Activated CD8-positive, alpha-beta memory T cell treated with anti-CD3 and anti-CD28 coated beads, Interleukin-2, amount 50 U/mL, for 1 hour (primary cell): ENCODE data around the gene MACF1.

Source experiments
- DNase-seq: peaks from one replicate; pipeline ENCODE4 v3.0.0-alpha.2; 2020; ENCODE audit errors: extremely low read depth

MACF1 gene

DNA sequence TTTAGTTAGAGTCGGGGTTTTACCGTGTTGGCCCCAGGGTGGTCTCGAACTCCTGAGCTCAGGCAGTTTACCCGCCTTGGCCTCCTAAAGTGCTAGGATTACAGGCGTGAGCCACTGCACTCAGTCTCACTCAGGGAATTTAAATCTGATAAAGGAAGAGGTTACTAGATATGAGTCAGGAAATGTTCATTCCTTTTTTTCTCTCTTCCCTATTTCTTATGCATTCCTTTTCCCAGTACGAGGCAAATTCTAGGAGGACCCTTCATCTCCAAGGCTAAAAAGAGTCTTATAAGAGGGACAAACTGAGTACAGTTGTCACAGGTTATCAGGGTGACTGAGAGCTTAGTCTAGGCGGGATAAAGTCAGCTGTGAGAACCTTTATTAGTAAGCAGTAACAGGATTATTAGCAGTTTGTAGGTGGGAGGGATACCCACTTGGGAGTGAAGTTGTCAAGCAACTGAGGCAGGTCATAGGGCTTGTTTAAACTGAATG is 9.1 kb downstream of the MACF1 start:
- no peak for DNase-seq

DNA sequence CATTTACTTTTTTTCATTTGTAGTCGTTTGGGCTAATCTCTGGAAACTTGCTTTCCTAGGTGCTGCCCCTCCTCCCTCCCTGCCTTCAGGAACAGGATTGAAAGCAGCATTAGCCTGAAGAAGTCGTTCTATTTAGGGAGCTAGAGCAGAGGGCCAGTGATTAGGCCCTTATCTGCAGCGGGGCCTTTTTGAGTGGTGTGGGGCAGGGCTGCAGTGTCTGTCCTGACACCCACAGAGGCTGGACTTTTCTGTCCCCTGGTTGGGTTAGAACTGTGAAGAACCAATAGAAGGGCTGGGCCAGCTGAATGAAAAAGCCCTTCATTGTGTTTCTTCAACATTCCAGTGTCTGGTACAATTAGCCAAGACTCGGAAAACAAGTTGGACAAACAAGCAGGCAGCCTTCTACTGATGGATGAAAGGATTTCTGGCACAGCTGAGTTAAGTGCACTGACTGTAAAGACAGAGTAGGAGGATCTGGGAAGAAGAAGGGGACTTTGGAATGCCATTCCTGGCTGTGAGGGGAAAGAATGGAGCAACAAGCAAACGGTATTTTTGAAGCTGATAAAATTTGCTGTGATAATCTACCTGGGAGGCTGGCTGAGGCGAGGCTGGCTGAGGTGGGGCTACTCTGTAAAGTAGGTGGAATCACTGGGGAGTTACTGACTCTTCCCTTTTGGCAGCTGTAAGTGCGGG is 9.7 kb downstream of the MACF1 start:
- DNase-seq, result no peak

DNA sequence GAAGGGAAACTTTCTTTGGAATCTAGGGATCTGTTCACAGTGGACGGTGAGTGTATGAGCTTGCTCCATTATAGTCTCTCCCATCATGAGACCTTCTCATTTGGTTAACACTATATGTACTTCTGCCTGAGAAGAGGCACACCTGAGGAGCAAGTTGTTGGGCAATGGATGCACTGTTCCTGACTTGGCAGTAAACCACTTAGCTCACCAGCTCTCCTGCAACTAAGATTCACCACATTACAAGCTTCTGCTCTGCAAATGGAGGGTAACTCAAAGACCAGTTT is 10.2 kb downstream of the MACF1 start:
- no peak for DNase-seq

DNA sequence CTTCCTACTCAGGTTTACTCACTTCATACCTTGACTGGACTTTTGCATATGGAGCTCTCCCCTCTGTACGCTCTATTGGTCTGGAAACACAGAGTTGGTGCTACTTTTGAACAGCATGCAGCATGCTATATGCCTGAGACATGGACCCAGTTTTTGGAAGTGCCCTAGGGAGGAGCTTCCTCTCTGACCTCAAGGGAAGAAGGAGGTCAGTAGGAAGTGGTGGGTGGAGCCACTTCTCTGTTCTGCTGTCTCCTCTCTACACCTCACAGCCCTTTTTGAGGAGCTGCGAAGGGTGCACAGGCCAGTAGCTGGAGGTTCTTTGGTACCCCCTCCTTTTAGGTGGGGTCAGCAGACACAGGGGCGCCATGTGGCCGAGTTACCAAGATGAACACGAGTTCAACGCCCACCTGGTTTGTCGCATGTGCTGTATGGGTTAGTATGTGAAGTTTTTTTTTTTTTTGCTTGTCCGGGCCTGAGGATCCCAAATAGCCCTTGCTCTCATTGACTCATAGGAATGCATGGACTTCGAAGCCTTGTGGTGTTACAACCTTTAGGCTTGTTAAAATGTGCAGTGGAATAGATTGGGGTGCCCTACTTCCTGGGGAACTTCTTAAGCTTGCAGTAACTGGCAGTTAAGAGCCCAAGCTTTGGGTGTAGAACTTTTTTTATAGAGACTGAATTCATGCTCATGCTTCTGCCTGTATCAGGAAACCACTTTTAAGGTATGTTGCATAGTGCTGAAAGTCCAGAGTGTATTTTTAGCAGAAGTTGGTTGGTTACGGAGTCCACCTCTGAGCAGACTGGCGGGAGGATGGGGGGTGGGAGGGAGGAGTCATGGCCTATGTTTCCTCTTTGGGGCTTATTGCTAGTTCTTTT is 10.7 kb downstream of the MACF1 start:
- DNase-seq, result no peak

DNA sequence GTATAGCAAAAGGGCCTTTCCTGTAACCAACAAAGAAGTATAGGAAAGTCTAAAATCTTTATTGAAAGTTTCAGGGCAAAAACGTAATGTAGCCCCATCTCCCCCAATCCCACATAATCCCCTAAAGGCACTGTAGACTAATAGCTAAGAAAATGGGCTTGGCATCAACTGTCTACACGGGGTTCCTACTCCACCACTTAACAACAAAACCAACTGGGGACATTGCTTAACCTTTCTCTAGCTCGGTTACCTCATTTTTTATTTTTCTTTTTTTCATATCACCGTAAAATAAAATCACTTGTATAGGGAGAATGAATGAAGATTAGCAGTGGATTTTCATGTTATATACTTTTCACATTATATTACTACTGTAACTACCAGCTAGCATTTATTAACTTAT is 12.3 kb downstream of the MACF1 start:
- DNase-seq, result no peak

DNA sequence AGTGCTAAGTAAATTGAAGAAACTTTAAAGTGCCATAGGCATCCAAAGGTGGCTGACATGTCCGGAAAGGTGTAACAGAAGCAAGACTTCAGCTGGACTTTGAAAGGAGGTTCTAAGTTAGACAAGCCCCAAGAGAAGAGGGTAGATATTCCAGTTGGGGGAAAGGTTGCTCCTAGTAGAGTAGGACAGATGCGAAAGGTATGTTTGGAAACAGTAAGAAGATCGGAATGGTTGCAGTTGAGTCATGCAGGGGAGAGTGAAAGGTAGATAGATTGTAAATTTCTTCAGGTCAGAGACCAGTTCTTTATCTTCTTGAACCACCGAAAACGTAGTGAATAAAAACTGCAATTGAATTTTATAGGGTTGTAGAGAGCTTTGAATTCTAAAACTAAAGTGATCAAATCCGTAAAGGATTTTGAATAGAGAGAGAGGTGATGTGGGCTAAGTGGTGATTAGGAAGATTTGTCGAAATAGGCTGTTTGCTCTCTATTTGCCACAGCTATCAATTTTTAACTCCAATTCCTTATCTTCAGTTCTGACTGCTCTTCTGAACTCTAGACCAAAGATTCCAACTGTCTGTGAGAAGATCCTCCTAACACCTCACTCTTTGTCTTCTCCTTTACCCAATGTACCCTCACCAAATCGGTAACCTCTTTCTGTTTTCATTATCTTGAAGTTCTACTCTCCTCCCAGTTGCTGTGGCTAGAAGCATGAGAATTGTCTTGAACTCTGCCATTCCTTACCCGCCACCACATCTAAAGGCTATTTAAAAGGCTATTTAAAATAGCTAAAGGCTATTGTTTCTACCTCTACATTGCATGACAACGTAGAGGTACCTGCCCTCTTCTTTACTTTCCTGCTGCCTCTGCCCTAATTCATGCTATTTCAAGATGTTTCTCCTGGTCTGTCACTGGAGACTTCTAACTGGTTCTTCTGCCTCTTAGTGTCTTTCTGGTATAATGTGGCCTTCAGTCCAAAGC is 16.7 kb downstream of the MACF1 start:
- DNase-seq, result no peak

DNA sequence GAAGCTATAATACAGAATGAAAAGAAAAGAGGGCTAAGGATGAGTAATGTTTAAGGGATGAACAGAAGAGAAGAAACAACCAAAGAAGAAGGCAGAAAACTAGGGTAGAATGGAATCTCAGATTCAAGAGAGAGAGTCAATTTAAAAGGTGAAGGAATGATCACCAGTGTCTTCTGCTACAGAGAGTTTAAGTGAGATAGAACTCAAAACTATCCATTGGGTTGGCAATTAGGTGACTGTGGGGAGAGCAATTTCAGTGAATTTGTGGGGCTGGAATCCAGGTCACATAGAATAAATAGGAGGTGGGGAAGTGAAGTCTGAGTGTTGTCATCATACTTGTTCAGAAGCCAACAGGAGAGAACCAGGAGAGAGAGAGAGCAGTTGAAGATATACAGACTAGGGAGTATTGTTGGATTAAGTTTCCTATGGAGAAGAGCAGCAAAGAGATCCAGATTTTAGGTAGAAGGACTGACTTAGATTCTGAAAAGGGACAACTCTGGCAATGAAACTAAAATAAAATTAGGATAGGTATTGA is 19.9 kb downstream of the MACF1 start:
- no peak for DNase-seq

DNA sequence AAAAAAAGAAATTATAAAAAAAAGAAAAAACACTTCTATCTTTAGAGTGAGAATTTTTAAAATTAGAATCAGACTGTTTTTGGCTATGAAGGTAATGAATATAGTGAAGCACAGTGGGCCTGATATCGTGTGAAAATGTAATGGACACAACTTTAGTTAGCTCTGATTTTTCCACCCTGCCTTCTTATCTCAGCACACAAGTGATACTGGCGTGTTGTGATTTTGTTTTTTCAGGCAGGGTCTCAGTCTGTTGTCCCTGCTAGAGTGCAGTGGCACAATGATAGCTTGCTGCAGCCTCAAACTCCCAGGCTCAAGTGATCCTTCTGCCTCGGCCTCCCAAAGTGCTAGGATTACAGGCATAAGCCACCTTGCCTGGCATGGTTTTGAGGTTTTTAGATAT is 22.3 kb downstream of the MACF1 start:
- DNase-seq, result no peak

DNA sequence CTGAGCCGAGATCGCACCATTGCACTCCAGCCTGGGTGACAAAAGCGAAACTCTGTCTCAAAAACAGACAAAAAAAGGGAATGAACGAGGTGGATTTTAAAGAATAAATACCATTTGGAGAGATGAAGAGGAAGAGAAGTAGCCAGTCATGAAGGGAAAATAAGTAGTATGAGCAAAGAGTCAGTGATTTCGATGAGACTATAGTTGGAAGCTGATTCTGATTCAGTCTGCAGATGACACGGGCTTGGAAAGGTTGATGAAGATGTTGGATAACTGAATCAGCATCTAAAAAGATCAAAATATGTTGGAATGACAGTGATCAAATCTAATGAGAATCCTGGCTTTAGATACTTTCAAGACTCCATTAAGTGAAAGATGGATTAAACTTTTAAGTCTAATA is 23.8 kb downstream of the MACF1 start:
- no peak for DNase-seq

DNA sequence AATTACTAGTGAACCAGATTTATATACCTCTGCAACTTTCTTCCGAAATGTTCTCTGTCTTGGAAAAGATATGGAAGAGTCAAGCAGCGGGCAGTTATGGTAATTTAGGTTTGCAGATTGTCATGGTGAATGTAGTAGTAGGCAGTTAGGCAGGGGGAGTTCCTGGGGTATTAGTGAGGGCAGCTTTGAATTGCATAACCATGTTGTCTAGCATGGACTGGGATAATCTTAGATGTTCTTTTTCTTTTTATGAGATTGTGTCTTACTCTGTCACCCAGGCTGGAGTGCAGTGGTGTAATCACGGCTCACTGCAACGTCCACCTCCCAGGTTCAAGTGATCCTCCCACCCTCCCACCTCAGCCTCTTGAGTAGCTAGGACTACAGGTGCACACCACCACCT is 25.0 kb downstream of the MACF1 start:
- no peak for DNase-seq

DNA sequence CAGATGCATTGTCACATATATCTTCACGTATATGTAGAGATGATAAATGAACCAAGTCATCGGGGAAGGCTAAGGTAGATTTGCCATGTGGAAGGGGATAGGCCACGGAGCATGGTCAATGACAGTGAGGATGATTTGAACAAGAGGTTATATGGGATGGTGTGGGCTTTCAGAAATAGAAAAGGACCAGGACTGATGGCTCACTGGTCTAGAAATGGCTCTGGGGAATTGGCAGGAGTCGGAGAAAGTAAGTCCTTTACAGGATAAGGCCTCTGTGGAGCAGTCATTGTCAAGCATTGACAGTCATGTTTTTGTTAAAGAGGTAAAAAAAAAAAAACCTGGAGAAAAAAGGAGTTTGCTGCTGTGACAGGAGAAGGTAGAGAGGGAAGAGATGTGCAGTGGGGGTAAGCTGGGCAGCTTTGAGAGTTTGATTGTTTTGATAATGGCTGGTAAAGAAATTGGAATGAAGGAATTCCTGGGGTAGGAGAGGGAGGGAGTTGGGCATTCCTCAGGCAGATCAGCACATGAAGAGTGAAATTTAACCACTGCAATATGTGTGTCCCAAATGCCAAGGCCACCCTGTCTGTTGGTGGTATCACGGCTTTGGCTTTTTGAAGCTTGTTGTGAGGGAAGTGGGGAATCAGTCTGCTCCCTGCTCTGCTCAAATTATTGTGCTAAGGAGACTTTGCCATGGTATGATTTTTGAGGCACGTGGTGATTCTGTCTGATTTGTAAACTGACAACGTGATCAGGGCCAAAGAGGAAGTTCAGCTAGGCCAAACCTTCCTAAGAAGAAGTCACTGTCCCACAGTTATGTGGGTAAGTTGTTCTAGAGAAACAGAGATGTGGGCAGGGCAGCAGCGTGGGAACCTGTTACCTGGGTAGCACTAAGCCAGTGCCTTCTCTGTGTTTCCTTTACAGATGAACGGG is 26.0 kb downstream of the MACF1 start:
- DNase-seq, result peak; percentile 5

DNA sequence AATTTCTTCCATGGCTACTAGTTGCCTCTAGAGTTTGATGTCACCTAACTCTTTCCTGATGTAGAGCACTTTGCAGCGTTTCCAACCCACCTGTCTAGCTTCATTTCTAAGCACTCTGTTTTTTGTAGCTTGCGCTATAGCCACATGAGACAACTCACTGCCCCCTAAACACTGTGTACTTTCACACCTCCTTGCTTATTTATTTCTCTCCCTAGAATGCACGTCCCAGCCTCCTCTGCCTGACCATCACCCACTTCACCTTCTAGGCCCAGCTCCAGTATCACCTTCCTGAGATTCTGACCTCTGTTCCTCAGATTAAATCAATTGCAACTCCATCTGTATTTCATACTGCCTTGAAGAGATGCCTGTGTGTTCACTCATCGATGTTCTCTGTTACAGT is 32.5 kb downstream of the MACF1 start:
- DNase-seq, result no peak

DNA sequence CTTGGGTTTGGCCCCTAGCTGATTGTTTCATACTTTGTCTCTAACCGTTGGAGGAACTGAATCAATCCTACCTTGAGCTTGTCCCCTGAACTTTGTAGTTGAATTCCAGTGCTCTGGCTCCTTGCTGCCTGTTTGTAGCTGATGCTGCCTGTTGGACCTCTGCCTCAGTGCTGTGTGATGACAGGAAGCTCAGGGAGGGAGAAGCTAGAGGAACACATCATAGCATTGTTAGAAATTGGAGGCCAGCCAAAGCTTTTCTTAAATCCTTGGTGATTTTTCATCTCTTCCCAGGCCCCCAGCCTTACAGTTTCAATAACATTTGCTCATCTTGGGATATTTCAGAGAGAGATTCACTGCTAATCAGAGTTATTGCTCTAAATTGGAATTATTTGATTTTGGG is 34.0 kb downstream of the MACF1 start:
- DNase-seq, result no peak

DNA sequence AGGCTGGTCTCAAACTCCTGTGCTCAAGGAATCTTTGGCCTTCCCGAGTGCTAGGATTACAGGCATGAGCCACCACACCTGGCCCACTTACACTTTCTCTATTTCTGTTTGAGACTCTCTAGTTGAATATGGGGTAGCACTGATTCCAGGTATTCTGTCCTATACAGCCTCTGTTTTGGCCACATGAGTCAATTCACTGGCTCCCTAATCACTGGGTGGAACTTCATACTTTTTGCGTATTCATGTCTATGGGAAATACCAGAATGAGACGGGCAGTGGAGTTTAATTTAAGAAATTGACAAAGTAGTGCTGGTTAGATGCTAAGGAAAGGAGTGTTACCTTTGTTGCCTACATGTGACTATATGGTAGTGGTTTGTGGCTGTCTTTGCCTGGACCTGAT is 35.5 kb downstream of the MACF1 start:
- DNase-seq, result no peak

DNA sequence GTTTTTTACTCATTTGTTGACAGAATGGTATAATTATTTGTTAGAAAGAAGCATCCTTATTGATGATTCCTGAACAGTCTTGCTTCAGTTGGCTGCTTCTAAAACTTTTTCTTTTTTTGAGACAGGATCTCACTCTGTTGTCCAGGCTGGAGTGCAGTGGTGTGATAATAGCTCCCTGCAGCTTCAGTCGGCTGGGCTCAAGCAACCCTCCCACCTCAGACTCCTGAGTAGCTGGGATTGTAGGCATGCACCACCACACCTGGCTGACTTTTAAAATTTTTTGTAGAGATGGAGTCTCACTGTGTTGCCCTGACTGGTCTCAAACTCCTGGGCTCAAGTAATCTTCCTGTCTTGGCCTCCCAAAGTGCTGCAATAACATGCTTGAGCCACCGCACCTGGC is 38.8 kb downstream of the MACF1 start:
- DNase-seq, result no peak

DNA sequence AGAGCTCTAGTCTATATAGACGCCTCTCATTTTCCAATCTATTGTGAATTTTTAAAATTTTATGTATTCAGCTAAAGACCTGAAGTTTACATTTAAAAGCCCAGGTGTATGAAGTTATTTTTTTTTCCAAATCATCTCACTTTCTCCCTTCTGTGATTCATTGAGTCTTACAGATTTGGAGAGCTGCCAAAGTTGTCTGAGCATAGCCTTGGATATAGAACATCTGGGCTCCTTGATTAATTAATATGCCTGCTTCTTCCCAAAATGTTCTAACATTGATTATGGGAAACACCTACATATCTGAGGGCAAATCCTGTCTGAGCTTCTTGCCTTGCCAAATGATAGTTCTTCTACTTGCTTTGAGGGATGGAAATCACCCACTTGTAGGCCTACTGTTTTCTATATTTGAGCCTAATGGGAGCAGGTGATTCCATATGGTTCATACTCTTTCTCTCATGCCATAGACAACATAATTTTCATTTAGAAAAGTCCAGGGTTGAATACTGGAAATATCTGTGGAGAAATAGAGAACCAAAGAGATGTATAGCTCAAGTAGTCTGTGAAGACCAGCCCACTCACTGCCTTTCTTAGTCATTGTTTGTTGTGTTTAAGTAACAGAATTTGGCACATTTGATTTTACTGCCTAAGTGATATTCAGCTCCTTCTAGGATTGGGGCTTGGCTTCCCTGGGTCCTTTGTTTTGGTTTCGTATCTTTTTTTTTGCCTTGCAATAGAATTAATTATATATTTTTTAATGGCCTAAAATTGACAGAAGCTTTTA is 46.2 kb downstream of the MACF1 start:
- DNase-seq, result no peak

DNA sequence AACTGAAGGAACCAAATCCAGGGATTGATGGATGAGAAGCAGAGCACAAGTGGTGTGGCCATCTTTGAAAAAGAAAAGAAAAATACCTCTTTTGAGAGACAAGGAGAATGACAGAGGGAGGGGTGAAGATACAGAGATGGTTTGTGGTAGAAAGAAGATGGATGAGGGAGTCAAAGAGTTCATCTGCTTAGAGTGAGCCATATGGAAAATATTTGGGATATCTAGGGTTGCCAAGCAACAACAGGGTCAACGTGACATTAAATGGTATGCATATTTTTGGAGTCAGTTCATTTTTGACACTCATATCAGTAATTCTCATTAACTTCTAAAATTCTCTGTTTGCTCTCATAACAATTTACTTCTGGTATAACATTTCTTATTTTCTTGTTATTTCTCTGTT is 50.7 kb downstream of the MACF1 start:
- DNase-seq, result no peak

DNA sequence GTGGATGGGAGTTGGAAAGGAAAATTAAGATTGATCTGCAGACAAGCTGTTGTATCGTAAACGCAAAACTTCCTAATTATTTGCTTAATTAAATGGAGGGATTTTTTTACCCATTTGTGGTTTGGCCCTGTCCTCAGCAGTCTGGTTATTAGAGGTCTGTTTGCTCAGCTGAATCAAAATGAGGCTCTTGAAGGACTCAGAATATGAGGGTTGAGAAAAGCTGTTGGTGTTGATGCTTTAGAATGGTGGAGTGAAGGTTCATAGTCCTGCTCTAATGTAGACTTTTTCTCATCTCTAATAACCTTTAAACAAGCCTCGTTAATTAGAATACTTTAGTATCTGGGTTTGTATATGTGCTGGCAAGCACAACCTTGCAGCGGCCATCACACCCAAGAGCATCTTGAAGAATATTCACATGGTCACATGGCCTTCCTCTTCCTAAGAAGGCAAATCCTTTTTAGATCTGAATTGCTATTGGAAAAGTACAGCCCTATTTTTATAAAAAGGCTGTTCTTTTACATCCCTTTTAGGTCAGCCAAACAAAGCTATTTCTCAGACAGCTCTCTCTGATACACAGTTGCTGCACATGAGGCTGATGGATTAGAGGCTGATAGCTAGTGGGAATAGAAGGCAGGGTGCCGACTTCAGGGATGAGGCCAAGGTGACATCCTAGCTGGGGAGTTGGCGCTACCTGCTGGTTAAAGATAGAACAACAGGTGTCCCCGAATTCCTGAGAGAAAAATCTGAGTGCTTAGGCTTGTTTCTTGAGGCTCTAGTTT is 53.8 kb downstream of the MACF1 start:
- peak; percentile 35 for DNase-seq

DNA sequence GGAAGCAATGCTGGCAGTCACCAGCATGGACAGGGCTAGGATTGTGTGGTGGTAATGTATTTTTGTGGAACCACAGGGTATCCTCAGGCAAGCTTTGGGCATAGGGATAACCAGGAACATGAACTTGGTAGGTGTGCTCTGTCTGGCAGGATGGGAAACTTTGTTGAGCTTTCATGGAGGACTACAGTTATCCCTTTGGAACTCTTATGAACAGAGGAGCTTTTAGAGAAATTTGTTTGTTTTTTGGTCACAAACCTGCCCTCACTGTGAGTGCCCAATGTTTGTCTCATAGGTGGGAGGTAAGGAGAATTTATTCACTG is 54.4 kb downstream of the MACF1 start:
- DNase-seq, result no peak
